Measurements from ENCODE around the gene COX7B2. TPM values are rescaled to one million over a fixed set of nuclear protein-coding genes. Genes with fewer than 3 reads are reported as not detected.

The COX7B2 gene, protein sequence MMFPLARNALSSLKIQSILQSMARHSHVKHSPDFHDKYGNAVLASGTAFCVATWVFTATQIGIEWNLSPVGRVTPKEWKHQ
- not detected for total RNA-seq
- not detected for polyA plus RNA-seq (2013, experiment 1 of 2)
- not detected for polyA plus RNA-seq (2013, experiment 2 of 2)
- 0 to 0.07 (median 0) reads per million in 172 experiments for total RNA-seq

DNA sequence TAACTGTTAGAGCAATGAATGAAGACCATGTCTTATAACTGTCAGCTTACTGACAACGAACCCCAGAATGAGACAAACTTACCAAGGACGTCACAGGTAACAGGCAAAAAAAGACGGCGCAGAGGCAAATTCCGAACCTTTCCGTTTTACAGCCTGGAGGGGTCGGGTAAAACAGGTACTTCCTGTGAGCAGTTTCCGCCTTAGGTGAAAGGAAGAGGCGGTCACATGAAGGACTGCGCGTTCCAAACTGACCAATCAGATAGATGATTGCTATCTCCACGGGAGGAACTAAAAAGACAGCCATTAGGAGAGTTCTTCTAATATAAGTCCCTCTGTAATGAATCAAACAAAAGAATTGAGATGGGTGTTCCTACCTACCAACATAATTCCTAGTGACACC, at the start of gene COX7B2:
Gene COX7B2 (minus strand): TSS at position 168 of the 400 bp plus-strand sequence. CDS start 174,053 bp downstream, outside the sequence.
- no peaks in the 10 kb centered on the region for H3K4me1 ChIP-seq (ENCODE audit: insufficient read depth, low read length)
- Mint-ChIP-seq H3K4me1 (ENCODE audit: low read depth) (no peaks in the 10 kb centered on the region), H3K9me3 (peaks cover 2% of the 10 kb centered on the region), H3K27me3 (peaks cover 4% of the 10 kb centered on the region), H3K27ac (no peak within 1 kb of the TSS), H3K36me3 (ENCODE audit: low read depth) (no peaks in the 10 kb centered on the region), H3K4me3 (no peak within 1 kb of the TSS)
- no peaks in the 10 kb centered on the region for H3K9me3 ChIP-seq (ENCODE audit: control insufficient read depth in 1 of 2, insufficient read depth in 1 of 2, low read length in 2 of 2)
- ChIA-PET POLR2A (no interaction called here), CTCF (no interaction called here)
- H3K27me3 ChIP-seq (ENCODE audit: control insufficient read depth in 1 of 2, insufficient read depth in 2 of 2, low read length in 2 of 2): no peaks in the 10 kb centered on the region
- H3K36me3 ChIP-seq (ENCODE audit: insufficient read depth, low read length): no peaks in the 10 kb centered on the region
- TF ChIP-seq, protein P1, sequence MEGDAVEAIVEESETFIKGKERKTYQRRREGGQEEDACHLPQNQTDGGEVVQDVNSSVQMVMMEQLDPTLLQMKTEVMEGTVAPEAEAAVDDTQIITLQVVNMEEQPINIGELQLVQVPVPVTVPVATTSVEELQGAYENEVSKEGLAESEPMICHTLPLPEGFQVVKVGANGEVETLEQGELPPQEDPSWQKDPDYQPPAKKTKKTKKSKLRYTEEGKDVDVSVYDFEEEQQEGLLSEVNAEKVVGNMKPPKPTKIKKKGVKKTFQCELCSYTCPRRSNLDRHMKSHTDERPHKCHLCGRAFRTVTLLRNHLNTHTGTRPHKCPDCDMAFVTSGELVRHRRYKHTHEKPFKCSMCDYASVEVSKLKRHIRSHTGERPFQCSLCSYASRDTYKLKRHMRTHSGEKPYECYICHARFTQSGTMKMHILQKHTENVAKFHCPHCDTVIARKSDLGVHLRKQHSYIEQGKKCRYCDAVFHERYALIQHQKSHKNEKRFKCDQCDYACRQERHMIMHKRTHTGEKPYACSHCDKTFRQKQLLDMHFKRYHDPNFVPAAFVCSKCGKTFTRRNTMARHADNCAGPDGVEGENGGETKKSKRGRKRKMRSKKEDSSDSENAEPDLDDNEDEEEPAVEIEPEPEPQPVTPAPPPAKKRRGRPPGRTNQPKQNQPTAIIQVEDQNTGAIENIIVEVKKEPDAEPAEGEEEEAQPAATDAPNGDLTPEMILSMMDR (IDR thresholded peaks at IDR 0.05): no peak
- no peak within 1 kb of the TSS for H3K27ac ChIP-seq (ENCODE audit: low read depth in 1 of 2, low read length in 2 of 2)
- no peak for DNase-seq
- no peak for ATAC-seq (ENCODE audit: poor library complexity)
- no peak within 1 kb of the TSS for H3K4me3 ChIP-seq (ENCODE audit: low read length)
- intact Hi-C loops (cut with DNase I, micrococcal nuclease): no loop called here

DNA sequence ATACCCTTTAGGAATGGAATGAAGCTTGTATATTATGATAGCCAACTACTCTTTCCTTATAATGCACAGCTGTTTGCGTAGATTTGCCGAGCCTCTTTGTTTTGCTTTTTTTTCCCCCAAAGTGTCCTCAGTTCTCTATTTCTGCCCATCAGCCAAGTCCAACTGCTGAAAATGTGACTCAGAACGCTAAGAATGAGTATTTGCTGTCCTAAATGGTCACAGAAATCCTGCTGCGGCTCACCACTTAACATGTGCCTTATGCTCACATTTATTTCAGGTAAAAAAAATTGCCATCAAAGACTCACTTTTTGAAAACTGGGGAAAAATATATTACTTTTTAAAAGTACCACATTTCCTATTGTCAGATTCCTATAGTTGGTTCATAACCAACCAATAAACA, 47.4 kb upstream of the COX7B2 start:
- H3K36me3 ChIP-seq (ENCODE audit: insufficient read depth, low read length): no peaks in the 10 kb centered on the region
- Mint-ChIP-seq H3K4me3 (no peak overlapping the region), H3K4me1 (ENCODE audit: low read depth) (no peaks in the 10 kb centered on the region), H3K27ac (no peak overlapping the region), H3K27me3 (peaks cover 8% of the 10 kb centered on the region), H3K36me3 (ENCODE audit: low read depth) (no peaks in the 10 kb centered on the region), H3K9me3 (peaks cover 2% of the 10 kb centered on the region)
- H3K27me3 ChIP-seq (ENCODE audit: control insufficient read depth in 1 of 2, insufficient read depth in 2 of 2, low read length in 2 of 2): no peaks in the 10 kb centered on the region
- TF ChIP-seq, protein P1 (IDR thresholded peaks at IDR 0.05): no peak
- intact Hi-C loops (cut with DNase I, micrococcal nuclease): no loop called here
- DNase-seq: no peak
- ChIA-PET CTCF (no interaction called here), POLR2A (no interaction called here)
- H3K4me3 ChIP-seq (ENCODE audit: low read length): no peak overlapping the region
- ATAC-seq (ENCODE audit: poor library complexity): no peak
- H3K27ac ChIP-seq (ENCODE audit: low read depth in 1 of 2, low read length in 2 of 2): no peak overlapping the region
- H3K9me3 ChIP-seq (ENCODE audit: control insufficient read depth in 1 of 2, insufficient read depth in 1 of 2, low read length in 2 of 2): no peaks in the 10 kb centered on the region
- H3K4me1 ChIP-seq (ENCODE audit: insufficient read depth, low read length): no peaks in the 10 kb centered on the region

DNA sequence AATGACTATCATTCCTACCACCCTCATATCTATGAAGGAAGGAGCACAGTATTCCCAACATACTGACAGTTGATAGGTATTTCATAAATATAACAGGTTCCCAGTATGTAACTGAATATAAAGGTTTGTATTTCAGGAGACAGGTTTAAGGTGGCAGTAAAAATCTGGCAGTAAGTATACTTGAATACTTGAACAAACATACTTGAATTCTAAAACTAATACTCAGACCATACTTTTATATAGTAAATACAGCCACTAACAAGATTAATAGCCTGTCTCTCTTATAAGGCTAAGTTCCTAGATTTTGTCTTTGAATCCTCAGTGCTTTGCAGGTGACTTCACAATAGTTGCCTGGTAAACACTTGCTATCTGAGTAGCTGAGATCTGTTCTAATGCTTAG, 46.6 kb upstream of the COX7B2 start:
- POLR2A ChIA-PET: no interaction called here
- CTCF ChIA-PET: no interaction called here
- no peak overlapping the region for H3K4me3 Mint-ChIP-seq
- H3K4me1 ChIP-seq (ENCODE audit: insufficient read depth, low read length): no peaks in the 10 kb centered on the region
- no peaks in the 10 kb centered on the region for H3K36me3 Mint-ChIP-seq (ENCODE audit: low read depth)
- no peaks in the 10 kb centered on the region for H3K36me3 ChIP-seq (ENCODE audit: insufficient read depth, low read length)
- peaks cover 6% of the 10 kb centered on the region for H3K27me3 Mint-ChIP-seq
- TF ChIP-seq, protein P1 (IDR thresholded peaks at IDR 0.05): no peak
- H3K4me3 ChIP-seq (ENCODE audit: low read length): no peak overlapping the region
- intact Hi-C loops (cut with DNase I, micrococcal nuclease): no loop called here
- H3K27ac Mint-ChIP-seq: no peak overlapping the region
- H3K27ac ChIP-seq (ENCODE audit: low read depth in 1 of 2, low read length in 2 of 2): no peak overlapping the region
- no peaks in the 10 kb centered on the region for H3K27me3 ChIP-seq (ENCODE audit: control insufficient read depth in 1 of 2, insufficient read depth in 2 of 2, low read length in 2 of 2)
- H3K4me1 Mint-ChIP-seq (ENCODE audit: low read depth): no peaks in the 10 kb centered on the region
- DNase-seq (no peak), ATAC-seq (ENCODE audit: poor library complexity) (no peak)
- H3K9me3 ChIP-seq (ENCODE audit: control insufficient read depth in 1 of 2, insufficient read depth in 1 of 2, low read length in 2 of 2): no peaks in the 10 kb centered on the region
- H3K9me3 Mint-ChIP-seq: peaks cover 2% of the 10 kb centered on the region

Data from CD4-positive, alpha-beta T cell (primary cell).